GM21717 (cell line): ENCODE data around the gene OR4F6.
"Not testable (repeated sequence)": the region's sequence is repeated elsewhere in the genome, so short reads cannot be mapped to it uniquely, and the experiment has no call there.

ENCODE experiments used
- ATAC-seq: cut with Tn5 transposase; IDR thresholded peaks from one replicate; pipeline ENCODE4 v1.9.1; 2021; ENCODE audit warnings: mild to moderate bottlenecking, moderate library complexity; ENCODE audit not compliant: unreplicated experiment

Gene OR4F6, protein sequence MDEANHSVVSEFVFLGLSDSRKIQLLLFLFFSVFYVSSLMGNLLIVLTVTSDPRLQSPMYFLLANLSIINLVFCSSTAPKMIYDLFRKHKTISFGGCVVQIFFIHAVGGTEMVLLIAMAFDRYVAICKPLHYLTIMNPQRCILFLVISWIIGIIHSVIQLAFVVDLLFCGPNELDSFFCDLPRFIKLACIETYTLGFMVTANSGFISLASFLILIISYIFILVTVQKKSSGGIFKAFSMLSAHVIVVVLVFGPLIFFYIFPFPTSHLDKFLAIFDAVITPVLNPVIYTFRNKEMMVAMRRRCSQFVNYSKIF

DNA sequence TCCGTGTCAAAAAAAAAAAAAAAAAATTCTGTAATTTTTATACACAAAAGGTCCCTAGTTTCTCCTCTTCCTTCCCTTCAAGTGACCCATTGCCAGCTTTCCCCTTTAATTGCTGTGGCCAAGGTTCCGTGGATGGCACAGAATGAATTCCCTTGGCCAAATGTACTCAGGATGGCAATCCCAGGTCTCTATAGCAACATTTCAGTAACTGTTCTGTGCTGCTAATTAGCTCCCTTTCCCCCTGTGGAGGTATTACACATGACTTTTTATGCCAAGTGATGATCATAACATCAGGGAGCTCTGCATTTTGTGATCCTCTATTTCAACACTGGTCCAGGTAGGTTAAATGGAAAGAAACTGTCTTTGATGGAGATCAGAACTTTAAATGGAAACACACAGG is at the start of gene OR4F6:
OR4F6 (plus strand) TSS at position 301 of the 400 bp plus-strand sequence. CDS start 2,211 bp downstream, outside the sequence.
- ATAC-seq = no peak

DNA sequence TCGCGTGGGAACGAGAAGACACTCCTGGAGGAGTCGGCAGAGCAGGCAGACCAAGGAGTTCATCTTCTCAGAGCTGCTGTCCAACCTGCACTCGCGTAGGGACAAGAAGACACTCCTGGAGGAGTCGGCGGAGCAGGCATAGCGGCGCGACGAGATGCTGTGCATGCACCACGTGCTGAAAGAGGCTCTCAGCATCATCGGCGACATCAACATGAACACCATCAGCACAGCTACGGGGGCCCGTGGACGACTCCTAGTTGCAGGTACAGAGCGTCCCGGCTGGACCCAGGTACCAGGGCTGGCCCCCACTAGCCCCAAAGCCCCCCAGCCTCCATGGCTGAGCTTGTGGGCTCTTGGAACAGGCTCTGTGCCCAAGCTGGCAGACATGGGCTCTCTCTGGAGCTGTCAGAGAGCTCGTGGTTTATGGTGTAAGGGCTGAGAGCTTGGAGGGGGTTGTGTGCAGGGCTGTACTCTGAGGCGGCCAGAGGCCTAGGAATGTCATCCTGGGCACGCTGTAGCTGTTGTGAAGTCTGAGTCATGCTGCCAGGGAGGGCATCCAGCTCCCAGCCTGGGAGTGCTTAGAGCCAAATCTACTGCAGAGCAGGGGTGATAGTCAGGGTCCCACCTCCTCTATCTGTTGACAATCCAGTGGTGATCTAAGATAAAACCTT is 38.5 kb upstream of the OR4F6 start:
- ATAC-seq = not testable (repeated sequence)

DNA sequence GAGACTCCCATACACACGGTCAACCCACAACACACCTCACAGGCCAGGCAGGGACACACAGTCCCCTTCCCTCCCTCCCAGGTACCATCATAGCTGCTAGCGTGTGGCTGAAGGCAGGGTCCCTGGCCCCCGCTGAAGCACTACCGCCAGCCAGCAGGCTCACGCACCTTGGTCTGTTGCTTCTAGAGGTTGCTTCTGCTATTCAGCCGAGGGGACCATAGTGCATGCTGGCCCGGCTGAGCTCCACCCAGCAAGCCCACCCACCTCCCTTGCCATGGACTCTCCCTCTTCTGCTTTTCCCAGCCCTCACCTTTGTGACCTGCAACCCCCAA is 38.0 kb upstream of the OR4F6 start:
- not testable (repeated sequence) for ATAC-seq

DNA sequence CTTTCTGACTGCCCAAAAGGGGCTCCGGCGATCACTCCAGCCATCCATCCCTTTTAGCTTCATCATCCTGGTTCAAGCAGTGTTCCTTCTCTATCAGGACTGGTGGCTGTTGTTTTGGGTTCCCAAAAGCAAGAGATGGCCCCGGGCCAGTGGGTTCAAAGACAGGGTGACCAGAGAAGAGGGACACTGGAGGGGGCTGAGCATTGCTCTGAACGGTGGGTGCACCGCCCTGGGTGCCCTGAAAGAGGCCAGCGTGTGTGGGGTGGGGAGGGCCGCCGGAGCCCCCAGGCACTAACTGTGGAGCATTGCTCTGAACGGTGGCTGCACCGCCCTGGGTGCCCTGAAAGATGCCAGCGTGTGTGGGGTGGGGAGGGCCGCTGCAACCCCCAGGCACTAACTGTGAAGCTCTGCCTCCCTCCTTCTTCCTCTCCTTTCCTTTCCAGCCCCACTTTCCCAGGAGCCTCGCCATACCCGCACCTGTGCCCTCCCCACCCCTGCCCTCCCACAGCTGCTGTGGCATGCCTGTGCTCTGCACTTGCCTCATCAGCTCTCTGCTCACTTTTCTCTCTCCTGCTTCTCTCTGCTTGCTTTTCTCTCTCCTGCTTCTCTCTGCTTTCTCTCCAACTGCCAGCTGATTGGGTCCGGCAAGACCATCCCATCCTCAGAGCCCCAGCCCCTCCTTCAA is 37.4 kb upstream of the OR4F6 start:
- no peak for ATAC-seq

DNA sequence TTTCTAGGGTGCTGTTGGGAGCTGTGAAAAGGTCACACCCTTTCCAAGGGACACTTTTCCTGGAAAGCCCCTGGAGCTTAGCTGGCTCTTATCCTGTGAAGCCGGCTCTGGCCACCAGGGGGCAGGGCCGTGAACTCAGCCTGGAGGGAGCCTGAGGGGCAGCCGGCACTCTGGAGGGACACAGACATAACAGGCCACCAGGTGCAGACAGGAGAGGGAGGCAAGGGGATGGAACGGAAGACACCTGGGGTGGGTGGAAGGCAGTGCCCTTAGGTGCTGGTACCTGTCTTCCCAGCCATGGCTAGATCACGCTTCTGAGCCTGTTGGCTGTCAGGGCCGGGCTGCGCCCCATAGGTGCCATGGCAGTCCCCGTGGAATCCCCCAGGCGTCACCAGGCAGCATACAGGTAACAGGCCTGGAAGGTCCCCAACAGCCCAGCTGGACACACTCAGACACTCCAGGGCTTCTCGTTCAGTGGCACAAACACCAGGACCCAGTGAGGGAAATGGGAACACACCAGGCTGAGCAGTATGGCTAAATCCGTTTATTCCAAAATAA is 36.1 kb upstream of the OR4F6 start:
- ATAC-seq = not testable (repeated sequence)

DNA sequence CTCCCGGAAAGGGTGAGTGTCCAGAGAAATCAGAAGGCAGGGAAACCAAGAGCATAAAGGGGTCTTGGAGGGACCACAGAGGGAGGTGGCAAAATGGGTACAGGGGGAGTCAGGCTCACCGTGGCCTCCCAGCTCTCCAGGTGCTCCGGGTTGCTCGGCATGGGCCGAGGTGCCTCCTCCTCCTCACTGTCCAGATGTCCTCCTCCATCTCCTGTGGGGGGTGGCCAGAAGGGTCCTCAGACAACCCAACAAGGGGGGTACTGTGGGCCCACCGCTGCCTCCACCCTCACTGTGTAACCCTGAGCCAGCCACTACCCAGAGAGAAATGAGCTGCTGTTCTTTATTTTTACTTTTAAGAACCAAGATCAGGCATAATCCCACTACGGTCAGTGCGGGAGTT is 30.4 kb upstream of the OR4F6 start:
- ATAC-seq = no peak

DNA sequence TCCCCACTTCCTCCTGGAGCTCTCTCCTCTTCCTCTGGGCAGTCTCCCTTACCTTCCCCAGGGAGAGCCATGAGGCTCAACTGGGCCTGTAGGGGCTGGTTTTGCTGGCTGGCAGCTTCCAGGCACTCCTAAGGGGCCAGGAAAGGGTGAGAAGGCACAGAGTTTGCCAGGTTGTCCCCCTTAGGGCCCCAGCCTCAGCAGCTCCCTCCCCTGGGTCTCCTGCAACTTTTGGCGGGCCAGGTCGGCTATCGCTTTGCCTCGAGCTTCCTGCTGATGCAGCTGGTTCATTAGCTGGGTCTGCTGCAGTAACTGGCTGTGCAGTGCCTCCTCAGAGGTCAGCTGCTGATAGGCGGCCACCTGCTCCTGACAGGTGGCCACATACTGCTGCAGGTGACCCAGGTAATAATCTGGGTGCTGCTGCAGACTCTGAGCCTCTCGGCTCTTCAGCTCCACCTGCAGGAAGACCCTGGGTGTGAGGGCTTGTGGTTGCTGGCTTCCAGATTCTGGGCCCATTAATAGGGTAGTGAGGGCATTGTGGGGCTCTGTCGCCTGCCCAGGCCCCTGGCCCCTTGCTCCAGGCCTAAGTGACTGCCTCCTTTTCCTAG is 29.7 kb upstream of the OR4F6 start:
- ATAC-seq = no peak

DNA sequence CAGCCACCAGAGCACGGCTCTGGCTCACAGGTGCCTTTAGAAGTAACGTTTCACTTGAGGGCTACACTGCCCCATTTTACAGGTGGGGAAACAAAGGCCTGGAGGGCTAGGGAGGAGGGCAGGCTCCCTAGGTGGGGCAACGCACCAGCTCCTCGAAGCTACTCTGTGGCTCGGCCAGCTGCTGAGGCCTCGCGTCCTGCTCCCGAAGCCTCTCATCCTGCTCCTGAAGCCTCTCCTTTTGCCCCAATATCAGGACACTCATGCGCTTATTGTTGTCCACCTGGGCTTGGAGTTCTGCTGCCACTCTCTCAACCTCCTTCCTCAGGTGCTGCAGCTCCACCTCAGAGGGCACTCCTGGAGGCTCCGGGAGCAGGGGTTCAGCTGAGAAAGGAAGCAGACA is 28.2 kb upstream of the OR4F6 start:
- ATAC-seq = no peak

DNA sequence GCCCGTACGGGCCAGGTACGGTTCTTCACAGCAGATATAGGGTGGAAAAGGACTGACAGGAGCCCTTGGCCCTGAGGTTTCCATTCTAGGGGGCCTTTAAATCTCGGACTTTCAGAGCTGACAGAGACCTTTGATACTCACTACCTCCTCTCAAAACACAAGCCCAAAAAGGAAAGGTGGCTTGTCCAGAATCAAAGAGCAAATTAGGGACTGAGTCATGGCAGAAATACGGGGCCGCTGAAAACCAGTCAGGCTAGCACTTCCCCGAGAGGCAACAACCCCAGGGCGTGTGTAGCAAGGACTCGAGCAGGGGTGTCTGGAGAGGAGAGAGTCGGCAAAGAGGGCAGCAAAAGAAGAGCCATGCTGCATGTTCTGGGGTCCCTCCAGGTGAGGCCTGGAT is 24.7 kb upstream of the OR4F6 start:
- ATAC-seq = not testable (repeated sequence)

DNA sequence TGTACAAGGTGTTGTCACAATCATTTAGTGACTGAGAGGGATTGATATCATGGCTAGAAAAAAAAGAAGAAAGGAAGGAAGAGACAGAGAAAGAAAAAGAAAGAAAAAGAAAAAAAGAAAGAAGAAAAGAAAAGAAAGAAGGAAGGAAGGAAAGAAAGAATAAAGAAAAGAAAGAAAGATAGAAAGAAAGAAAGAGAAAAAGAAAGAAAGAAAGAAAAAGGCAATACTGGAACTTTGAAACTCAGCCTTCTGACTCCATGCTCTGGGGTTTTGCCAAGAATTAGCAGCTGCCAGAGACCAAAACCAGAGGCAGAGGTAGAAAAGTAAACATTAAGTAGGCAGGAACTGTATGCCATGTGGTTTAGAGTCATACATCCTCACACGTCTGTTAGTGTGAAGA is 23.1 kb upstream of the OR4F6 start:
- ATAC-seq = not testable (repeated sequence)

DNA sequence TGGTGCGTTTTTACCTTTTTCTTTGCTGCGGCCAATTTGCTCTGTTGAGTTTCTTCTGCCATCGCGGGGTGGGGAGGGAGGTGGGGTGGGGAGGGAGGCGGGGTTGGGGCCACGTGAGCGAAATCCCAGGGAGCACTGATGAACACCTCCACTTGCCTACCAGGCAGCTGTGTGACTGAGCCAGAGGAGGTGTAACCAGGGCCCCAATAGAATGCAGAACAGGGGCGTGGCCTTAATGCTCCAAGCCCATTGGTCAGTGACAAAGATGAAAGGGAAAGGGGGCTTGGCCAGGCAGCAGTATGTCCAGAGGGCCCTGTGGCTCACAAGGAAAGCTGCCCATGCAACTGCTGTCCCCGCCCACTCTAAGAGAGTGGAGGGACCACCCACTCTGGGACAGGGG is 21.4 kb upstream of the OR4F6 start:
- no peak for ATAC-seq

DNA sequence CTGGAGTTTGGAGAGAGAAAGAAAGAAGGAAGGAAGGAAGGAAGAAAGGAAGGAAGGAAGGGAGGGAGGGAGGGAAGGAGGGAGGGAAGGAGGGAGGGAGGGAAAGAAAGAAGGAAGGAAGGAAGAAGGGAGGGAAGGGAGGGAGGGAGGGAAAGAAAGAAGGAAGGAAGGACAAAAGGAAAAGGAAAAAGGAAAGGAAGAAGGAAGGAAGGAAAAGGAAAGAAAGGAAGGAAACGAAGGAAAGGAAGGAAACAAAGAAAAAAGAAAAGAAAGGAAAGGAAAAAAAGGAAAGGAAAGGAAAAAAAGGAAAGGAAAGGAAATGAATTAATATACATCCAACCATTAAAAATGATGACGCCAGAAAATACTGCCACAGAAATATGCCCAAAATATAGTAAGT is 18.7 kb upstream of the OR4F6 start:
- ATAC-seq = no peak

DNA sequence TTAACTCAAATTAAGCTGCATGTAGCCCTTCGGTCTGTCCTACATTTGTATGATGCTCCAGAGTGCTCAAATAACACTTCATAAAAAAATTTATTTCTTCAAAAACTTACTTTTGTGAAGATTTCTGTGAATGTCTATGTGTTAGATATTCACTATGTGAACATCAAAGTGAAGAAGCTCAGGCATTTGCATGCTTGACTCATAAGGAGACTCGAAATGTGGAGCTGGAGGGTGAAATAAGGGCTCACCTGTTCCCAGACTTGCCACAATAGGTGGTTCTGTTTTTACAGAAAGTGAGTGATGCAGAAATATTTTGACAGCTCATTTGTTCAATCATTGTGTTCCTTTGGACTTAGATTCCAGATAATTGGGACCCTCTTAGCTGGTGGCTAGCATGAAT is 16.9 kb upstream of the OR4F6 start:
- not testable (repeated sequence) for ATAC-seq

DNA sequence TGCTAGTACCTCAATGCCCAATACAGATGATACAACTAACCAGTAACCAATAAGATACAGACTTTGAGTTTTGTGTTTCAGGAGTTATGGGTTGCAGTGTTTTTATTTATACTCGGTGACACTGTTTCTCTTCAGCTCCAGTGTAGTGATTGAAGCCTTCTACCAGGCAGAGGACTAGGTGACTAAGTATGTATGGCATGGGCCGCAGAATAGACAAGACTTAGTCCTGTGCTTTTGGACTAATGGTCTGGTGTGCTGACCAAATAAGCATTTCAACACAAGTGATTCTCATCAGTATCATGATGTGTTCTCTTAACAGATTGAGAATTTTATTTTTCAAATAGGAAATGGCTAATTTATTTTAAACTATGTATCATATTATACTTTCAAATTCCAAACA is 15.3 kb upstream of the OR4F6 start:
- ATAC-seq = not testable (repeated sequence)

DNA sequence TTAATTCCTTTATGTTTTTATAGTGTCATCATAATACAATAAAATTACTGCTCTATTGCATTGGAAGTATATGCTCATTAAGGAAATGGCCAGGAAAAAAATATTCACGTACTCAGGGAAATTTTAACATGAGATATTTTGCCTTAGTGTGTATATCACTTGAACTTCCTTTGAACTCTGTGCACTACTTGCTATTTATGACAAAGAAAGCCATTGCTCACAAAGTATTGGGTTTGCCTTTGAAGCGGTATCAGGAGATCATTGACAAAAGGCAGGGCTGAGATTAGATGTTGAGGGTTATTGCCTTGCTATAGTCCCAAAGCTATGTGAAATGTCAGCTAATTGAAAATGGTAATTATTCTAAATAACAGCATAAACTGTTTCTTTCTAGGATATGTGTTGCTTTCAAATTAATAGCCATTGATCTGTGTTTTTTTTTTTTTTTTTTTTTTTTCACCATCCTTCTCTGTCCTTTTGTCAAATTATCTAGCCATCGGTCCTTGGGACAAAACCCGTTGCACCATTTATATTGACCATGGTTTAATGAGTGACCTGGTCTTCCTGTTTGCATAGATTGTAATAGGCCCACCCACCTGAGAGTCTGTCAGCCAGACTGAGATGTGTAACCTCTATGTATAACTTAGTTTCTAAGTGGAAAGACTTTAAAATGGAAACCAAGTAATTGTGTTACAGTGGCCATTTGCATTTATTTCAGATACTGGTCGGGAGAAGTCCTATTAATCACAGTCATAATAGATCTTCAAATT is 14.6 kb upstream of the OR4F6 start:
- not testable (repeated sequence) for ATAC-seq

DNA sequence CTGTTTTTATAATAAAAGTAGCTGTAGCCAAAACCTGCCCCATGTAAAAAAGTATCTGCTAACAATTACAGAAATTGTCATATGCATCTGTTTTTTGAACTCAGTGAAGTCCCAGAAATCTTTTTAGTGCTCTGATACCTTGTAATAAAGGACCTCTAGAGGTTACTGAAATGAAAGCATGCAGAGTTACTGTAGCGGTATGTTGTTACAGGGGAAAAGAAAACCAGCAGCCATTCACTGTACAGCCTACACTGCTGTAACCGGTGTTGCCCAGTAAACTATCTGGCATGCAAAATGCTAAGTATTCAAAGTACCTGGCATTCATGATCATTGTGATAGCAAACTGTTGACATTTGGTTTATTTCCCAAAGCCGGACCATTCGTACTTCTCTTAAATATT is 12.6 kb upstream of the OR4F6 start:
- ATAC-seq = not testable (repeated sequence)

DNA sequence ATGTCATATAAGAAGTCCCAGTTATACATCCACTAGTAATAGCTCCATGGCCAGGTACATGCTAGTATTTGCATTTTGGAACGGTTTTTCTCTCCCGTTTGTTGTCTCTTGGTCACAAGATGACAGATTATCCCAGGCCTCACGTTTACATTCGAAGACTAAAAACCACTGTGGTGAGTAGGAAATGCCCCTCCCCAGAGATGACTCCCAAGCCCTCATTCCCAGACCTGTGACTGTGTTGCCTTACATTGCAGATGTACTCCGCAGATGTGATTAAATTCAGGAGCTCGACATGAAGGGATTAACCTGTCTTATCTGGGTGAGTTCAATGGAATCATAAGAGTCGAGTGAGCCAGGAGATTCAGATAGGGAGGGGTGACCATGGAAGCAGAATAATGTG is 9.3 kb upstream of the OR4F6 start:
- not testable (repeated sequence) for ATAC-seq

DNA sequence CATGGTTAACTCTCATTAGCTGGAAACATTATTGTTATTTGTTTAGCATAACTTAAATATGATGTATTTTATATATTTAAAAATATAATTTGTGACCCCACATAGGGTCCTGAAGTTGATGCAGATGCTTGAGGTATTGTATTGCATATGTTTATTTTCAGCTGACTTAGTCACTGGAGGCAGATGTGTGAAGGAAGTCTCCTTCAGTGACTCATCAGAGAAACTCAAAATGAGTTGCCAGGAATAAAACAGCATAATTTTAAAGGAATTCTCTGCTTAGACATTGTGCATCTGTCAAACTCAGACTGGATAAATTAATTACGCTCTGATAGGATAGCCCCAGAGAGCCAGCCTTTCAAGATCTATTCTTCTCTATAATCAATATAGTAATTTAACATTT is 7.9 kb upstream of the OR4F6 start:
- ATAC-seq = no peak

DNA sequence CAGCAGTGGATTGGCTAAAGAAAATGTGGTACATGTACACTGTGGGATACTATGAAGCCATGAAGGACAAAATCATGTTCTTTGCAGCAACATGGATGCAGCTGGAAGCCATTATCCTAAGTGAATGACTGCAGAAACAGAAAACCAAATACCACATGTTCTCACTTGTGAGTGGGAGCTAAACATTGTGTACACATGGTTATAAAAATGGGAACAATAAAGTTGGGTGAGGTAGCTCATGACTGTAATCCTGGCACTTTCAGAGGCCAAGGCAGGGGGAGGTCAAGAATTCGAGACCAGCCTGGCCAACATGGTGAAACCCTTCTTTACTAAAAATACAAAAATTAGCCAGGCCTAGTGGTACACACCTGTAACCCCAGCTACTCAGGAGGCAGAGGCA is 3.6 kb upstream of the OR4F6 start:
- no peak for ATAC-seq

DNA sequence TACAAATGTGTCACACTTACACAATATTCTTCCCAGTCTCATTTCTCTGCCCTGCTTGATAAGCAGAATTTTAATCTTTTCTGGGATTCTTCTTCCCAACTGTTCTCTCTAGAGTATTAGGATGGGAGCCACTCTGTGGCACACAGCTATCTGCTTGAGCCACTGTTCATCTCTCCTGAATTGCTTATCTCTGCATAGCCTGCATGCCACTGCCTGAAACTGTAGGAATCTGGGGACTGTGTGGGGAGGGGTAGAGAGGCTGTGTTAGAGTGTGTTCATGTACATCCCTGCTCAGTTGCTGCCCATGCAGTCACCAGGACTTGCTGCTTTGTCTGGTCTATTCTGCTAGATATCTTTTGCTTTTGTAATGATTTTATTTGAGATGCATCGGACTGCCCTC is 2.3 kb upstream of the OR4F6 start:
- ATAC-seq = no peak

DNA sequence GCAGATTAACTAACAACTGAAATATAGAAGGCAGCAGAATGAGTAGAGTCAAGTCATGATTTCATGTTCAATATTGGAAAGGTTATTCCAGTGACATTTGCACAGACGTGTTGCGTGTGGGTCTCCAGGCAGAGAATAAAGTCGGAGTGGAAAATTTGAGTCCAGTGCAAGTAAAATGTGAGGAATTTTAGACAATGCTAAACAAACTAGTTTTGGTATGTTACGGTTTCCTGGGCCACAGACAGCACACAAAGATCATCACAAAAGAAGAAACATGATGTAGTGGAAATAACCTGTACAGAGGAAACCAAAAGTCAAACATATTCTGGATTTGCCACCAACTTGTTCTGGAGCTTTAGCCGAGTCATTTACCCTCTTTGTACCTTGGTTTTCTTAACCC is 367 bp downstream of the OR4F6 start:
- no peak for ATAC-seq
